Dermis blood vessel endothelial cell (primary cell): ENCODE results near the gene JAG1. TPM values are rescaled to one million over a fixed set of nuclear protein-coding genes. Genes with fewer than 3 reads are reported as not detected.

Experiments used
- DNase-seq: peaks from one replicate; pipeline ENCODE4 v3.0.0; 2010
- total RNA-seq: library from RNA; depleted of rRNA; stranded (reverse); fragments of >200 nt; gene quantifications from 2 replicates; pipeline ENCODE4 v1.2.3, GENCODE V29; 2014

Gene JAG1
- total RNA-seq, 1 donor from 2014 or later, result 203 TPM

DNA sequence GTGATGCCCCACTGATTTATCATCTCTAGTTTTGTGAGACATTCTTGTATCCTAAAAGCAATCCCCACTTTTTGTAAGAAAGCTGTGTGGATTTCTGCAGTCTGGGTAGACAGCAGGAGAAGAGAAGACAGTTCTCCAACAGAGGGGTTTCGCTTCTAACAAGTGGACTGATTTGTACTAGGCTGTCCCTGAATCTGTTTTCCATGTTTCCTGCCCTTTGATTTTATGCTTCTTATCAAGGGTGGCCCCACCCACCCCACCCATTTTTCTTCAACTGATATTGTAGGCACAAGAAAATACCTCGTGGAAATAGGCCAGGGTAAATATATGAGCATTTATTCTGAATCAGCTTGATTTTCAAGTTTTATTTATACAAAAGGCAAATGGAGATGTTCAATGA lies 25.7 kb upstream of the JAG1 start:
- DNase-seq, result no peak

DNA sequence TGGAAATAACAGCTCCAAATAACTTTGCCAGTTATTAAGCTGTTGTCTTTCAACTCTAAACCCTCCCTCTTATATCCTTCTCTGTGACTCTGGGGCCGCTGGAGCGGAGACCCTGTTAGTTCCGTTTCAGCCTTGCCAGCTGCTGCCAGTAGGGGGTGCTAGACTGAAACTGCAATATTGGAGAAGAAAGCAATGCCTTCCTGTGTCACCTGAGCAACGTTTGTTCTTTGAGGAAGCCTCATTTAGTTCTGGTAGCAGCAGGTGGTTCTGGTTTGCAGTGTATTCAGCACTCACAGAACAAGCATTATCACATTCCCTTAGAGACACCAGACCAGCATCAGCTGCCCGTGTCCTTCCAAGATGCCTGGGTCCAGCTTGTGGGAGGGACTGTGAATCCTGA lies 22.9 kb upstream of the JAG1 start:
- no peak for DNase-seq

DNA sequence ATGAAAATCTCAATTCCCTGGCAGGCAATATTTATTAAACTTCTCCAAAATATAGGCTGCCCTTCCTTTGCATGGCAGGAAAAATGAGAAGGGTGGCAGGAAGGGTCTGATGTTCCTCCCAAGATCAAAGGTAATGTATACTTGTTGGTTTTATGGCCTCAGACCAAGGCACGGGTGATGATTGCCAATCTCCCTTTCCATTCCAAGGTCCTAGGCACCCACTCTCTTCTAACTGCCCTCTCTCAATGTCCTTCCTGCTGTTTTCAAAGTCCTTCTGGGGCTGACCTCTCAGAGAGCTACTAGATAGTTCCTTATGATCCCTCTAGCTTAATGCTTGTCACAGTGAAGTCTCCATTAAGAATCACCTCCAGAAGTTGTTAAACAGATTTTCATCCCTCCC lies 15.6 kb upstream of the JAG1 start:
- DNase-seq, result no peak

DNA sequence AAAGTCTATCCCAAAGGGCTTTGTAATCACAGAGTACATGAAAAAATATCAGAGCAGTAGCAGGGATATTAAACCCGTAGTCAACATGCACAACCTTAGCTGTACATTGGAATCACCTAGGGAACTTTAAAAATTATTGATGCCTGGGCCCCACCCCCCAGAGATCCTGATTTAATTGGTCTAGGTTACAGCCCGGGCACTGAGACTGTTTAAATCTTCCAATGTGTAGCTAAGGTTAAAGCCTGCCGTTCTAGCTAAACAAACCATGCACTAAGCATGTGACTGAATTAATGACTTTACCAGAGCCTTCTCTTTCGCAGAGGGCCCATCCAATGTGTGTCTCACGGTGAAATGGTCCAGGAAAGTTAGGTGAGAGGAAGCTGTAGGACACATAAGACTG lies 14.1 kb upstream of the JAG1 start:
- no peak for DNase-seq

DNA sequence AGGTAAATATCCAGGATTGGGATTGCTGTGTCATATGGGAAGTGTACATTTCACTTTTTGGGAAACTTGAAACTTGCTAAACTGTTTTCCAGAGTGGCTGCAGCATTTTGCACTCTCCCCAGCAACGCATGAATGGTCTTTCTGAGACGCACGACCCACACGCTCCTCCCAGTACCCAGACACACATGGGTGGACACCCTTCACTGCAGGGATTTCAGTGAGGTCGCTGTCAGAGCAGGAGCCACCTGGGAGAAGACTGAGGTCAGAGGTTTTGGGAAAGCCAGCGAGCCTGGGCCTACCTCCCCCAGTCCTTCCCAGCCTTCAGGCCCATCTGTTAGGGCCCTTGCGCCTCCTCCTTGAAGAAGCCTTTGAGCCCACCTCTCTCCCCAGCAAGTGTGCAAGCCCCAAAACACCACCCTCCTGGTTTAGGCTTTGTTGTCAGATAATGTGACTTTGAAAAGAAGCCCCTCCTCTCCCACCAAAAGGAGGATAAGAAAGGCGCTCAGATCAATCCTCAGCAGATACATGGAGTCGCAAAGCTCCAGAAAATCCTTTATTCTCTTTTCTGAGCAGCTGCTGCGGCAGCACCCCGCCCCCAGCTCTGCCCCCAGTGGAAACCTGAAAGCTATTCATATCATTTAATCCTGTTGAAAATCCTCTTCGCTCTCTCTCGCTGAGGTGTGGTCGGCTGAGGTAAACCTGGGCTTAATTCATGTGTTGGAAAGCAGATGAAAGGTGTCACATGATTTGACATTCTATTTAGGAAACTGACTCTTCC lies 12.7 kb upstream of the JAG1 start:
- no peak for DNase-seq

DNA sequence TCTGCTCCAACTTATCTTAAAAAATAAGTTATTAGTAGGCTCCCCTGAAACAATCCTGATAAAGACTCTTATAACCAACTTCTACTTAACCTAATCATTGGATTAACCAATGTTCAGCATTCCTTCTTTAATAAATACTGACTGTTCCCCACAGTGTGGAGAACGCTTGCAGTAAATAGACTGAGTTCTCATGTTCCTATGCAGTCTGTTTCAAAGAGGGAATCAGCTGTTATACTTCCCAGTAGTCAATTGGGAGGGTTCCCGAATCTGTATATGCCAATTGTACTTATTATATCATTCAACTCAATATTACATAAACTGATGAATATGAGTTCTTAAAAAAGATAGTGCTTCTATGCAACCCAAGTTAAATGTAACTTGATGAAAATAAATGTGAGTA lies 9.7 kb upstream of the JAG1 start:
- DNase-seq, result no peak

DNA sequence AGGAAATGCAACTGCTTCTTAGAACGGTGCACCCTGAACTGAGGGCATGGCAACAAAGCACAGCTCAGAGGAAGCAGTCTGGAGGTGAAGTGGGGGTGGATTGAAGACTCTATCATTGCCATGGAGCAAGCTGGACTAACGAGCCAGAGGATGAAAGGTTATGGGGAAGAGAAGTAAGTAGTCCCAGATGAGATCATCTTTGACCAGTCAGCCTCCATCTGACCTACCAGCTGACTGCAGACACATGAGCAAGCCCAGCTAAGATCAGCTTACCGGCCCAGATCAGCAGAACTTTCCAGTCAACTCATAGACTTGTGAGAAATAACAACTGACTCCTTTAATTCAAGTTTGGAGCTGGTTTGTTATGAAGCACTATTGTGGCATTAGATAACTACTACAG lies 9.1 kb upstream of the JAG1 start:
- DNase-seq, result no peak

DNA sequence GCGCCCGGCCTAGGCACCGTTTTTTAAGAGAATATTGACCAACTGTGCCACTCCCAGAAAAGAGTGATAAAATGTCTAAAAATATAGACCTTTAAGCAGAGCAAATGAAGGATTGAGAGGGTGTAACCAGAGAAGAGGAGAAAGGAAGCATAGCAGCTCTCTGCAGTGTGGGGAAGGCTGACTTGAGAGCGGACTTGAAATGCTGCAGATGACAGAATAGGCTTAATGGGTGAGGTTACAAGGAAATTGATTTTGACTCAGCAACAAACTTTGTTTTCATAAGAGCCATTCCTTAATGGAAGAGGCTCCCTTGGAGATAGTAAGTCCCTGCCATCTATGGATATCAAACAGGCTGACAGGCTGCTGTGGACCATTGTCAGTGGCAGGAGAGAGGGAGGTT lies 7.7 kb upstream of the JAG1 start:
- DNase-seq, result no peak

DNA sequence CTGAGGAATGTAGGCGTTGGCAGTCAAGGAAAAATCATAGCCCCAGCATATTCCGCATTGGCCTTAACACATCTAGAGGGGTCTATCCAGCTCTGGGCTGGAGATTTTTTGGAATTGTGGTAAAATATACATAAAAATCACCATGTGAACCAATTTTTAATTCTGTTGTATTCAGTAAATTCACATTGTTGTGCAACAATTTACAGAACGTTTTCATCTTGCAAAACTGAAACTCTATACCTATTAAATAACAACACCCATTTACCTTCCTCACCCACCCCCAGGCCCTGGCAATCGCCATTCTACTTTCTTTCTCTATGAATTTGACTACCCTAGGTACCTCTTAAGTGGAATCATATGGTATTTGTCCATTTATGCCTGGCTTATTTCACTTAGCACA lies 6.8 kb upstream of the JAG1 start:
- no peak for DNase-seq

DNA sequence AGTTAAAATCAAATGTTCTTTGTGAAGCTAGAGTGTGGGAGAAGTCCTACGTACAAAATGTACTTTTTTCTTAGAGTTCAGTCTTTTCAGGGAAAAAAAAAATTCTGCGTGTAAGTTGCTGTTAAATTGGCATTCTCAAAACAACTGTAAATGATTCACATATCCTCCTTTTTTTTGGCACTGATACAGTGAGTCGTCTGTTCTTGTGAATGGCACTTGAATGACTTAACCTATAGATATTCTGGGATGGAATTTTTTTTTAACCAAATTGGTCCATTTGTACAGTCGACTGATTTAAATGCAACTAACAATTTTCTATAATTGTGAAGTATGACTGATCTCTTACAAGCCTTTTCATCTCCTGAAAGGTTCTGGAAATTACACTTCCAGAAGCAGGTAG lies 5.5 kb upstream of the JAG1 start:
- peak; percentile 47 for DNase-seq

DNA sequence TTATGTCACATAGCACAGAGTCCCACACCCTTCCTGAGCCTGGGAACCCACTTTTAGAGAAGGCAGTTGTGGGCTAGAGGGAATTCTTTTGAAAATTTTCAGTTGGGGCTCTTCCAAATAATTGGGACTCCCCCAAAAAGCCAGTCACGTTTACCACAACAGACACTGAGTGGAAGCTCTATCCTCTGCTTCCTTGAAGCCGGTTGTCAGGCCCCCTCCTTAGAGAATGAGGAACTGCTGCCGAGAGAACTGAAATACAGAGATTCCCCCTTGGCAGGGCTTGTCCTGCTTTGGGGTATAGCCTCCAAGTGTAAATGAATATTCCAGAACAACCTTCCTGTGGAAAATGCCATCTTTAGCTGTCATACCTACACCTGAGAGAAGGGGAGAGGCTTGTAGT lies 2.7 kb upstream of the JAG1 start:
- no peak for DNase-seq

DNA sequence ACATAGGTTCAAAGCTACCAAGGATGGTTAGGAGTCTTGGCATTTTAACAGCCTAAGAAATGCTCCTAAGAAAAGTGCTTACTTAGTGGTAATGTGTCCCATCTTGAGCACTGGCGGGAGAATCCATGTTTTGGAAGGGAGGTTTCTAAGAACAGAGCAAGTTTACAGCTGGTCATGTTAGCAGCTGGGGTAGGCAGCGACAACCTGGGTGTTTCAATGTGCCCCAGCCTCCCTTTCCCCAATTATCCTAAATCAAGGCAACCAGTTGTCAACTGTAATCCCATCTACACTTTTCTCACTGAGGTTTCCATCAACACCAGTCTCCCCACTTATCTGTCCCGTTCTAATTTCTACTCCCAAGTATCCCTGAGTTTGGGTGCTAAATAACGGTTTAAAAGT lies 1.6 kb upstream of the JAG1 start:
- DNase-seq, result no peak

DNA sequence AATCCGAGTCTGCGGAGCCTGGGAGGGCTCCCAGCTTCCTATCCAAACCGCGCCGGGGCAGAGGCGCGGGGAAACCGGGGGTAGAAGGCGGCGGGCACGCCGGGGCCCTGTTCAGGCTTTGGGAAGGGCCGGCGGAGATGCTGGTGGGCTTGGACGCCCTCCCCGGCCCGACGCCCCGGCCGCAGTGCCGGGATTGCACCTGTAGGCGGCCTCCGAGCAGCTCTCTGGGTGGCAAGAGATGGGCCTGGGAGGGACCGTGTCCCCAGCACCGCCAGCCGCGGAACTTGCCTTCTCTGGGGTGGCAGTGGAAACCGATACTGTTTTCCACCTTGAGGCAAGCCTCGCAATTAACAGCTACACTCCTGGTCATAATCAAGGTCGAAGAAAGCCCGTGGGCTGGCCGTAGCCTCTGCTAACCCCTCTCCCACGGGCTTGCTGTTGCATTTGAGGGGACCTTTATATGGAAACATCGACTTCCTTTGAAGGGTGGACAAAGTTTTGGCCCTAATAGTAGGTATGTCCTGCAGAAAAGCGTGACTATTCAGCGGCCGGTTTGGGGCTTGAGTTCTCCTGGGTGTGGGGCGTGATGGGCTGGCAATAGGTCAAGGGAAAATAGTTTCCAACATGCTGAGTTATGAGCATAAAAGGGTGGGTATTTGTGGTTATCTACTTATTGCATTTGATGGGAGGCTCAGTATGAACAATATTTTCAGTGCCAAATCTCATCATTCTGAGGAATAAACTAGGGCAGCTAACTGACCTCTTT lies 1.1 kb upstream of the JAG1 start:
- DNase-seq, result peak; percentile 87

DNA sequence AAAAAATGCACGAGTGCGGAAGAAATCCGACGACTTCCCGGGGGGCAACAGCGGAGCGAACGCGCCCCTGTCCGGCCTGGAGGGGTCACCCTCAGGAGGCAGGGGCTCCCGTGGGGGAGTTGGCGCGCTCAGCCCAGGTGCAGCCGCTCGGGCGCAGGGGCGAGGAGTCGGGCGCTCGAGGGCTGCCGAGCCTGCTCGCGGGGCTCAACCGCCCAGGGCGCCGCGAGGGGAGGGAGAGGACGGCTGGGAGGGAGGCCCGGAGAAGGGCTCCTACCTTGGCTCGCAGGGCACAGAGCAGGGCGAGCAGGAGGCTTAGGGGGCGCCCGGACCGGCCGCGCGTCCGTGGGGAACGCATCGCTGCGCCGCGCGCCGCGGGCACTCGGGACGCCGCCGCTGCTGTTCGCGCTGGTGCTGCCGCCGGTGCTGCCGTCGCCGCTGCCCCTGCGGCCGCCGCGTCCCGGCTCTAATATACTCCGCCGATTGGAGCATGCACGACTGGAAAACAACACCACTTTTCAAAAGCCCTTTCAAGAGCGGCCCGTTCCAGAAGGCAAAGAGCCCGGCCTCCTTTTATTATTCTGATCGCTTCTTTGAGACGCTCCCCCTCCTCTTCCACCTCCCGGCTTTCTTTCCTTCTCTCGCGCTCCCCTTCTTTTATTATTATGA lies 490 bp downstream of the JAG1 start:
- DNase-seq, result peak; percentile 49

DNA sequence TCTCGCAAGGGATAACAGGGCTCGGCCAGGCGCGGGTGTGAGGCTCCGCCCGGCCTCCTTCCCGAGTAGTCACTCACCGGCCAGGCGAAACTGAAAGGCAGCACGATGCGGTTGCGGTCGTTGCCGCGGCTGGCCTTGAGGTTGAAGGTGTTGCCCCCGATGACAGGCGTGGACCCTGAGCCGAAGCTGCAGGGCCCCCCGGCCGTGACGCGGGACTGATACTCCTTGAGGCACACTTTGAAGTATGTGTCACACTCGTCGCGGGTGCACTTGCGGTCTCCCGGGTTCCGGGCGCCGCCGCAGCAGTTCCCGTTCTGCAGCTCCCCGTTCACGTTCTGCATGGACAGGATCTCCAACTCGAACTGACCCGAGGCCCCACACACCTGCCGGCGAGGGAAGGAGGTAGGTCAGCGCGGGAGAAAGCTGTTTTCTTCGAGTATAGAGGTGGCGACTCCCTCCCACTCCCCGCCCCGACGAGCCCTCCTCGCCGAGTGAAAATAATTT lies 1.1 kb downstream of the JAG1 start:
- DNase-seq, result peak; percentile 64

DNA sequence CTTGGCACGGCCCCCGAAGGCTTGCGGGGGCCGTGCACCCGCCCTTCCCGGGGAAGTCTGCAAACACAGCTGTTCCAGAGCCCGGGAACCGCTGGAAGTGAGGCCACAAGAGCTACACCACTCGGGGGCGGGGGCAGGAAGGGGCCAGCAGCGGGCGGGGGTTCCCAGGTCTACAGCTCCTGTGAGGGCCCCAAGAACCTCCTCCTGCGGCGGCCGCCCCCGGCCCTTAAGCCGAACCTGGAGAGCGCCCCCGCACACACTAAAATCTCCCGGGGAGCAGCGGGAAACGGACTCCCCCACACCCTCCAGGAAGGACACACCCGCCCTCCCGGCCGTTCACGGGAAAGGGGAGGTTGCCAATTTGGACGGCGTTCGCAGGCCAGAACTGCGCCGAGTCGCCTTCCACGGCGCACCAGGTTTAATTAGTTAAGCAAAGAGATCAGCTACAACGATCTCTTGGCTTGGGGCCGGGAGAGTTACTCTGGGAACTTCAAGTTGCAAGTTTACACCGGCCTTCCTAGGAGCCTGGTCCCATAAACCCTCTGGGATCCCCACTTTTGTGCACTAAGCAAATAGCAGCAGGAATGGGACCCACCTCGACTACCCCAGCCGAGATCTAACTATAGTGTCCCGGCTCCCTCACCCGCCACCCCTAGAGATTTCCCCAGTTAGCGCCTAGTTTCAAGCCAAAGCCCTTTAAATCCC lies 1.7 kb downstream of the JAG1 start:
- DNase-seq, result peak; percentile 69

DNA sequence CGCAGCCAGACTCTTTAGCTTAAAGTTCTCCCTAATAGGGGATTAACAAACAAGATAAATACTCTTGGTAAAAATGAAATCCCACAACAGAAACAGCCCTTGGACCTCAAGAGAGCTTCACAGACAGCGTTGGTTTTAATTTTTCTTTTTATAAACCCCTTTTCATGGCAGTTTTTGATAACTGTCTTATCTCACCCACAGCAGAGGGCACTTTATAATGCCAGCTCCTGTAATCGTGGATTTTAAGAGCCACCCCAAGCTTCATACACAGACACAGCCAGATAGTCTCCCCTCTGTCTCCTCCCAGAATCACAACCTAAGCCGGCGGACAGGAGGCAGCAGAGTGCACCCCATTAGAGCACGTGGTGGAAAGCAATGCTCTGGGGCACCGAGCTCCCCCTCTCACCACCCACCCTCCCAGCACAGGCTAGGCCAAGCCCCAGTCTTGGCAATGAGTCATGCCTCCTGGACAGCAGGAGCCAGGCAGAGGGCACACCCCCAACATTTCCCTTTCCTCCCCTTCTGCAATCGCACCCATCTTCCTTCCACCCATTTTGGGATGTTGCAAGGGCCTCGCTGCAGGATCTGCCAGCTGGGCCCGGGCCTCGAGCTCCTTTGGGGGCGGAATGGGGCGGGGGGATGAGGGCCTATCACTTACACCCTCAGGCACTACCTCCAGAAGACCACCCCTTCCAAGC lies 2.4 kb downstream of the JAG1 start:
- peak; percentile 92 for DNase-seq

DNA sequence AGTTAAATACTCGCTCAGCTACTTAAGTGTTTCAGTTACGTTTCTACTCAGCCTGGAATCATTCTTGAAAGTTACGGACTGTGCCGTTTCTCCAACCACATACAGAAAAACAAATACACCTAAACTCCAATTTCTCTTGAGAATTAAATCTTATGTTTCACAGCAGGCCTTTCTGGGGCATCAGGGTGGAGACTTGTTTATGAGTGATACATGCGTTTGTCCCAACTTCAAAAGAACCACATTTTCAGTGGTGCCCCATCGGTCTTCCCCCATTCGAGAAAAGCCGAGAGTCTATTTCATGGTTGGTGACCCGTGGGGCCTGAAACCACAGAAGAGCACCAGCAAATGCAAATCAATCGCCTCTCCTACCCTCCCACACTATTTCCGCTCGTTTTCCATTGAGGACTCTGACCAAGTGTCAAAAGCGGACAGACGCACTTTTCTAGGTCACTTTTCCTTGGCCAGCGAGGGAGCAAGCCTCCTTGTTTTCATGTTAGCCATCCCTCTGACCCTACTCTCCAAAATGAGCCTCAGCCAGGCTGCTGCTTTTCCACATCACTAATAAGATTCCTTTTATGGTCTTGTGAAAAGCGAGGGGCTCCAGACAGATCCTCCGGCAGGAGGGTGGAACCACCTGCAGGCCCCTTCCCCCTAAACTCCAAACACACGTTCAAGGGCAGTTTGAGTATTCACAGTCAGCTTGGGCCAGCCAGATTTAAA lies 3.1 kb downstream of the JAG1 start:
- peak; percentile 54 for DNase-seq

DNA sequence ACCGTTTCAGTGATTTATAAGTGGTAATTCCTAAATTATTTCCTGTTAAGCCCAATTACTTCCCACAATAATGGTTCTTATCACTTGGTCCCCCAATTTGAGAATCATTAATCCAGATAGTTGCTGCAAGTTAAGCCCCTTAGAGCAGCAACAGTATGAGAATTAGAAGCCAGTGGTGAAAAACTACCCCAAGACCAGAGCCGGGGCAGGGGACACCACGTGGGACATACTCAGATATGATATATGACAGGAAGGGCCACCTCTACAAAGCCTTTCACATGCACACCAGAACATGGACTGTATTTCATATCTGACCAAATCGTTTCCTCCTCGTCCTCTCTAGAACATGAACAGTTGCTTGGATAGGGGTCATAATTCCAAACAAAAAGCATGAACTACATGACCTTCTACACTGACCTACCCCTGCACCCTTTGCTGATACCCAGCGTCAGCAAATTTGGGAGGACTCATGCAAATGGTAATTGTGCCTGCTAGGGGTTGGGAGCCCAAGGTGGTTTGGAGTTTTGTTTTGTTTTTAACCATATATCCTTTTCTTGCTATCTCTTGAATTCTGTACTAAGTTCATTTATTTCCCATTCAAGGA lies 3.9 kb downstream of the JAG1 start:
- DNase-seq, result no peak

DNA sequence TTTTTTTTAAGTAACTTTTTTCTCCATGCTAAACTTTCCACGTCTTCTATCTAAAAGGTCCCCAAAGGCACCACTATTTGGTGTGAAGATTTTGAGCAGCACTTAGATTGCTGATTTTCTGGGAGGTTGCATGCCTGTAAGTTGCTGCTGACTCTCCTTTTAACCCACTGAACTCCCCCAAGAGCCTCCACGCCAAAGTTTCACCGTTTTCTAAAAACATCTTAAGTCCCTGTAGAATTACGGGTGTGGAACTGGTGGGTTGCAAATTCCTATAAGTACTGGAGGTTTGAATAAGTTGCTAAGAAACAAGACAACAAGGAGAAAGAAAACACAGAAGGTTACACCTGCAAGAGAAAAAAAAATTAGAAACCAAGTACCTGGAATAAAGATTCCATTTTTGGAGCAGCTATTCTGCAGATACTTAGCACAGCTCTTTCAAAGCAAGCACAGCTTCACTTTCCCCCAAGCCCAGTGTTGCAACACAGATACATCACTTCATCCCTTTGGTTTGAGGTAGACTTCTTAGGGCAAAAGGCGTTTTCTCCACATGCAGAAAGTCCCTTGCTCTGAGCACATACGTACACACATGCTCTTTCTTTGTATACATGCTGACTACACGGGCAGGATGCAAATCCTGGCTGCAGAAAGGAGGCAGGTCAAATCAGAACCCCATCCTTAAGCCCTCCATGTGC lies 5.0 kb downstream of the JAG1 start:
- DNase-seq, result no peak
